ENCODE results near the gene CDR2.
"Not testable (repeated sequence)": the region's sequence is repeated elsewhere in the genome, so short reads cannot be mapped to it uniquely, and the experiment has no call there.

Gene CDR2

DNA sequence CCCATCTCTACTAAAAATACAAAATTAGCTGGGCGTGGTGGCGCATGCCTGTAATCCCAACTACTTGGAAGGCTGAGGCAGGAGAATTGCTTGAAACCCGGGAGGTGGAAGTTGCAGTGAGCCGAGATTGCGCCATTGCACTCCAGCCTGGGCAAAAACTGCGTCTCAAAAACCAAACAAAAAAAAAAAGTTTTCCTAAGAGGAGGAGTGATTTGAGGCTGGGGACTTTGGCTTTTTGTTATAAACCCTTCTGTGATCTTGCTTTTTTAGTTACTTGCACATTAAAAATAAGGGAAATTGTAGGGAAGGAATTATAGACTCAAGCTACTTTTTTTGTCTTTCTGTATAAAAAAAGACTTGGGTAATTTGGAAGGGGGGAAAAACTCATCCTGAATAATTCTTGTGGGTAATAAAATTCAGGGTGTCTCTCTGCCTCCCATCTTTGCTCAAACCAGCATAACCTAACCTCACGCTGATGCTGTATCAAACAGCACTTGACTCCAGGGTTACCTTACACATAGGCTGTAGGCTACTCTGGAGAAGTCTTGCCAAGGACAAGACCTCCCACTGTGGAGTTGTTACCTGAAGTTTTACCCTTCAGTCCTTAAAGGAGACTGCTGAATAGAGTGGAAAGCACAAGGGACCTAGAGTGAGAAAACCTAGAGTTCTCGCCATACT lies 1.7 kb upstream of the CDR2 start:
- DNase-seq: no peak

- DNase-seq: peak in 2 of 56 donors; percentile 22 to 23
Measured at GRCh38 chr16:22375117-22375962, 921 bp upstream of the CDR2 start.

DNA sequence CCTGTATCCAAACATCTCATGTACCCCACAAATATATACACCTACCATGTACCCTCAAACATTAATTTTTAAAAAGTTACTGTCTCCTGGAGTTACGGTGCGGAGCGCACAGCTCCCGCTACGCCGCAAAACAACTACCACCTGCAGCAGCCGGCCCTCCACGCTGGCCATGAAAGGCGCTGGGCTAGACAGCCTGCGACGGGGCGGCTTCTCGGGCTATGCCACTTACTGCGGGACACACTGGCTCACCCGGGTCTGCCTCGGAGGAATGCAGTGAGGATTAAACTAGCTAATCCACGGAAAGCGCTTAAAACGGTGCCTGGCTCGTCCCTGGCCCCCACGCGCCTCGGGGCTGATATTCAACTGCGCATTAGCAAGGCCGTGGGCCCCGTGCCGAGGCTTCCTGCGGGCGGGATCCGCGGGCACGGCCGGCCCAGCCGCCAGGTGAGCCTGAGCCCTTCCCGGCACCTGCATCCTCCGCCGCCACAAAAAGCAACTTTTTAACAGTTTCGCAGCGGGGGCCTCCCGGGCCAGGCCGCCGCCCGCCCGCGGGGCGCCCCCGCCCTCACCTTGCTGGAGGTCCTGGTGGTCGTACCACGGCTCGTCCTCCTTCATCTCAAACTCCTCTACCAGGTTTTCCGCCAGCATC lies 633 bp downstream of the CDR2 start:
- DNase-seq: peak in 22 of 56 donors; percentile 1 to 26 (median 12)

- no peak for DNase-seq
Measured at GRCh38 chr16:22372882-22373661, 1.3 kb downstream of the CDR2 start.

GRCh38 chr16:22370038-22370820 lies 4.2 kb downstream of the CDR2 start:
- no peak for DNase-seq

GRCh38 chr16:22369221-22369811 lies 5.1 kb downstream of the CDR2 start:
- DNase-seq: no peak

DNA sequence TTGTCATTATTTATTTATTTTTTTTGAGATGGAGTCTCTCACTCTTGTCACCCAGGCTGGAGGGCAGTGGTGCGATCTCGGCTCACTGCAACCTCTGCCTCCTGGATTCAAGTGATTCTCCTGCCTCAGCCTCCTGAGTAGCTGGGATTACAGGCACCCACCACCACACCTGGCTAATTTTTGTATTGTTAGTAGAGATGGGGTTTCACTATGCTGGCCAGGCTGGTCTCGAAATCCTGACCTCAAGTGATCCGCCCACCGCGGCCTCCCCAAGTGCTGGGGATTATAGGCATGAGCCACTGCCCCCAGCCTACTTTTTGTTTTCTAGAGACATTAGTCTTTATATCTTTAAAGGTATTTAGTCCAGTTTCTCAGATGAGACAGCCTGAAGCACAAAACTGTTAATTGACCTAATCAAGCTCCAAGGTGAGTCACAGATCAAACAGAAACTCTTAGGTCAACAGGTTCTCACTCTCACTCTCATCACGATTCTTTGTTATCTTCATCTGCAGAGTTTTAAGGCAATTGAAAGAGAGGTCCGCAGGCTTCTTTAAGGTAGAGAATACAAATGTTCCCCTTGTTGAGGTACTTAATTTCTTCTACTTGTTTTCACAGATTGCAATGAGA lies 6.1 kb downstream of the CDR2 start:
- DNase-seq: not testable (repeated sequence)

GRCh38 chr16:22366889-22367288 lies 7.5 kb downstream of the CDR2 start:
- no peak for DNase-seq

- DNase-seq: no peak
Measured at GRCh38 chr16:22366371-22366770, 8.0 kb downstream of the CDR2 start.

GRCh38 chr16:22364241-22364640 lies 10.2 kb downstream of the CDR2 start:
- no peak for DNase-seq

DNA sequence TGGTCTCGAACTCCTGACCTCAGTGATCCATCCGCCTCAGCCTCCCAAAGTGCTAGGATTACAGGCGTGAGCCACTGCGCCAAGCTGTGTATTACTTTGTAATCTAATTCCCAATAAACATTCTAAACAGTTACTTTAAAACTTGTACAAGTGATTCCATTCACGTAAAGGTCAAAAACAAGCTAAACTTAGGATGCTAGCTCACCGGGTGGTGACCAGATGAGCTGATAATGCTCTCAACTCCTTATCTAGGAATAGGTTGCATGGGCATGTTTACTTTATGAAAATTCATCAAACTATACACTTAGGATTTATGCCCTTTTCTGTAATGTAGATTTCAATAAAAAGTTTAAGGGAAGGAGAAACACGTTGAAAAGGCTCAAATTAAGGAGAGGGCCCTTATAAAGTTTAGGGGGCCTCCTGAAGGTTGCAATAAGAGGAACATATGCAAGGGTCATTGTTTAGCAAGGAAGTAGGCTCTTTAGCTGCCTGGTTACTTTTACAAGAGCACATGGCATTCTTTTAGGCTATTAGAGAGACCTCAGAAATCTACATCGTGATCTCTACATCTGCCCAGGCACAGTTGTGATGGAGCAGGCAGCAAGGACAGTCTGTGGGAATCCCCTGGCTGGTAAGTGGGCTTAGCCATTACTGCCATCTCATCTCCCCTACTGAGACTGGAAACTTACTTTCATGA lies 13.3 kb downstream of the CDR2 start:
- DNase-seq: no peak

GRCh38 chr16:22359679-22360078 lies 14.7 kb downstream of the CDR2 start:
- DNase-seq: no peak

DNA sequence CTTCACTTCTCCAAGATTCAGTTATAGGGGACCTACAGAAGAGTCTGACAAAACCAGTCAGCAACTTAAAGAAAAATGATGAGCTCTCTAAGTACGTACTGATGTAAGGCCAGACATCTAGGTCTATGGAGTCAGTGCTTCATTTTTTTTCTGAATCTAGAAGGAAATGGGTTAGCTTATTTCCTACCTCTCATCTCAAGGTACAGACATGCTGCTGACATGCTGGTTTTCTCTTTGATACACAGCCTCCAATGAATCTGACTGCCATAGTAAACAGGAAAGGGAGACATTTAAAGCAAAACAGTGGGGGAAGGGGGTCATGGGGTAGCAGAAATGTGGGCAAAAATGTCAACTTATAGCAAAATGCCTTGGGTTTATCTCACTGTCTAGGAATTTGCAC lies 16.4 kb downstream of the CDR2 start:
- no peak for DNase-seq

- DNase-seq: no peak
Measured at GRCh38 chr16:22357635-22357971, 16.8 kb downstream of the CDR2 start.

DNA sequence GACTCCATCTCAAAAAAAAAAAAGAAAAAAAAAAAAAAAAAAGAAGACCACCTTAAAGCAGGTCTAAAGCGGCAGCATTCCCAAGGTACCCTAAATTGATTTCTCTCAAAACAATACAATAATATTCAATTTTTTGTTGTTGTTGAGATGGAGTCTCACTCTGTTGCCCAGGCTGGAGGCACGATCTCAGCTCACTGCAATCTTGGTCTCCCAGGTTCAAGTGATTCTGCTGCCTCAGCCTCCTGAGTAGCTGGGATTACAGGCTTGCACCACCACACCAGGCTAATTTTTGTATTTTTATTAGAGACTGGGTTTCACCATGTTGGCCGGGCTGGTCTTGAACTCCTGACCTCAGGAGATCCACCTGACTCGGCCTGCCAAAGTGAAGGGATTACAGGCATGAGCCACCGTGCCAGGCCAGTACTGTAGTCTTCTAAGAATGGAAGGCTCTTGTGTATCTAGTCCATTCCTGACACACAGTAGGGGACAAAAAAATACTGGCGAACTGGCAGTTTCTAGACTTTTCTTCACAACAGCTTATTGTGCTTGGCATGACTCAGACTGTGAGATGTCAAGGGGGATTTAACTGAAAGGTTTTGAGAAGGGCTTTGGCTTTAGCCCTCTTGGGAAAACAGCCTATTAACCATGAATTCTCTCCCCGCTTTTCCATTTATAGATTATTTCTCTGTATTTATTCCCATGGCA lies 17.3 kb downstream of the CDR2 start:
- DNase-seq: no peak

- no peak for DNase-seq
Measured at GRCh38 chr16:22355487-22355908, 18.9 kb downstream of the CDR2 start.

DNA sequence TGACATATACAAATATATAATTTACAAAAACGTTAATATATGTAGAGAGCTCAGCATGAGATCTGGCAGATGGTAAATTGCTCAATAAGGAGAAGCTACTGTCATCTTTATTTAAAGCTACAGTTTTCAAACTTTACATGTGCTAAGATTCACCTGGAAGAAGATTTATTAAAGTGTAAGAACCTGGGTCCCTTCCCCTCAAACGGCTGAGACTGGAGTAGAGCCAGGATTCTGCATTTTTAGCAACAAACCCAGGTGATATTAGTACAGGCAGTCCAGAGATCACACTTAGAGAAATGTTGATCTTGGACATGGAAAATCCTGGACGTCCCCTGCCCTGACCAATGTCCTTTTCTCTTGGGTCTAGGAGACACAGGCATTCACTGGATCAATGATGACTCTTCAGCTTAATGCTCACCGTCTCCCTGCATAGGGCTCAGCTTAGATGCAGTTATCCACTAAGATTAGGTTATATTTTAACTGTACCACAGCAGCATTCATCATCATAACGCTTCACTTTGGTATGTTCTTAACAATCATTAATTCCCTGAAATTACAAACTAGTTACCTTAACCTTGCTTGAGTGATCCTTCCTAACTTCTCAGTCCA lies 20.4 kb downstream of the CDR2 start:
- DNase-seq: no peak

Measured in amygdala (tissue), 56 donors.